Gastrocnemius medialis (tissue), 4 donors: ENCODE results near the gene BICRAL. TPM values are rescaled to one million over a fixed set of nuclear protein-coding genes. Genes with fewer than 3 reads are reported as not detected.
"Not testable (repeated sequence)": the region's sequence is repeated elsewhere in the genome, so short reads cannot be mapped to it uniquely, and the experiment has no call there.

Experiments used
- ATAC-seq, 2 donors: fragments of 150-250 bp; one replicate each; pipeline ENCODE4 v1.9.1; 2016
- DNase-seq, 2 donors: peaks; one replicate each; pipeline ENCODE4 v3.0.0-alpha.2; 2019
- H3K27ac ChIP-seq, 4 donors: fragments of 200-600 bp; sonication (generic); 1 replicate in 1 of 4; 2 replicates in 3 of 4; pipeline ENCODE4 v1.5.1; 2016 to 2018; ENCODE audit warnings: mild to moderate bottlenecking in 2 of 4, moderate library complexity in 1 of 4
- H3K27me3 ChIP-seq, 3 donors: fragments of 200-600 bp; sonication (generic) in 2 of 3; 1 replicate in 1 of 3; 2 replicates in 2 of 3; pipeline versions ENCODE4 v1.5.1 to v1.6.0; 2016 to 2019; ENCODE audit warnings: mild to moderate bottlenecking in 1 of 3, moderate library complexity in 1 of 3
- H3K36me3 ChIP-seq, 2 donors: fragments of 200-600 bp; sonication (generic) in 1 of 2; one replicate each; pipeline ENCODE4 v1.5.1; 2017 to 2018
- H3K4me1 ChIP-seq, 2 donors: fragments of 200-600 bp; sonication (generic) in 1 of 2; one replicate each; pipeline ENCODE4 v1.5.1; 2016 to 2017; ENCODE audit warnings: mild to moderate bottlenecking in 2 of 2
- H3K4me3 ChIP-seq, 4 donors: fragments of 200-600 bp; sonication (generic) in 3 of 4; 1 replicate in 1 of 4; 2 replicates in 3 of 4; pipeline ENCODE4 v1.5.1; 2016 to 2019; ENCODE audit warnings: mild to moderate bottlenecking in 2 of 4
- H3K9me3 ChIP-seq, 3 donors: fragments of 200-600 bp; sonication (generic) in 2 of 3; 1 replicate in 1 of 3; 2 replicates in 2 of 3; pipeline ENCODE4 v1.5.1; 2016 to 2019
- POLR2A ChIP-seq, 2 donors: fragments of 450-650 bp; IDR thresholded peaks; one replicate each; pipeline ENCODE4 v1.6.1; 2017; ENCODE audit warnings: antibody characterized with exemption in 2 of 2, mild to moderate bottlenecking in 2 of 2, moderate library complexity in 2 of 2
- in situ Hi-C, 4 donors: fragments of 200-750 bp; cut with MboI; loops; one replicate each; pipeline versions ENCODE4 v1.15.0 to v1.8.0; 2017; ENCODE audit warnings: low sequenced_read_pairs in 4 of 4
- intact Hi-C: fragments of 100-400 bp; cut with DNase I; formaldehyde crosslinking; loops from one replicate; pipeline ENCODE4 v1.15.1; 2023; ENCODE audit warnings: low total_unique reads
- total RNA-seq, 4 donors: library from RNA; depleted of rRNA; stranded (reverse); fragments of >200 nt; gene quantifications; one replicate each; pipeline versions ENCODE4 v1.1.0 to v1.2.3, GENCODE V29; 2016
- TF ChIP-seq, protein P1 (sequence below), 5 experiments: fragments of 450-650 bp in 3 of 5; fragments of 200-600 bp in 2 of 5; sonication (generic) in 2 of 5; IDR thresholded peaks in 4 of 5; conservative IDR thresholded peaks in 1 of 5; 1 replicate in 4 of 5; 2 replicates in 1 of 5; pipeline ENCODE4 v1.5.1; 2016 to 2019; ENCODE audit warnings: antibody characterized with exemption in 5 of 5, mild to moderate bottlenecking in 3 of 5, moderate library complexity in 3 of 5

BICRAL gene
- total RNA-seq, 4 donors from 2014 or later = 7.9 to 10.2 (median 9.7) TPM

DNA sequence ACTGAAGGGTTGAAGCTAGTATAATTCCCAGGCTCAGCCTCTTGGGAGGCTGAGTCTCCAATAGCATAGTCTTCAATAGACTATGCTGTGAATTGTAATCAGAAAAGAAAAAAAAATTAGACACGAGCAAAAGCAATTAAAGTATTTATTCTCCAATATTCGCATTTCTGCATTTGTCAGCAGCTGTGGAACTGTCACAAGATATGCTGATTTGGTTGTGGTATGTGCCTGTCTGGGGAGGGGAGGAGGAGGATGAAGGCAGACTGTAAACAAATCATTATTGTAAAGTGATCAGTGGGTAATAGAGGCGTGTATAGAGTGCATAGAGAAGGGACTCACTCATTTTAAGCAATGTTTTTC lies 10.1 kb upstream of the BICRAL start:
- Histone ChIP-seq H3K9me3 (no peaks in the 10 kb centered on the region), H3K4me1 (no peaks in the 10 kb centered on the region), H3K4me3 (no peak overlapping the region), H3K27me3 (no peaks in the 10 kb centered on the region), H3K36me3 (no peaks in the 10 kb centered on the region), H3K27ac (no peak overlapping the region)
- in situ Hi-C loops (no loop called here), intact Hi-C loops (no loop called here)
- no peak for TF ChIP-seq POLR2A (IDR thresholded peaks at IDR 0.05)
- TF ChIP-seq, protein P1, sequence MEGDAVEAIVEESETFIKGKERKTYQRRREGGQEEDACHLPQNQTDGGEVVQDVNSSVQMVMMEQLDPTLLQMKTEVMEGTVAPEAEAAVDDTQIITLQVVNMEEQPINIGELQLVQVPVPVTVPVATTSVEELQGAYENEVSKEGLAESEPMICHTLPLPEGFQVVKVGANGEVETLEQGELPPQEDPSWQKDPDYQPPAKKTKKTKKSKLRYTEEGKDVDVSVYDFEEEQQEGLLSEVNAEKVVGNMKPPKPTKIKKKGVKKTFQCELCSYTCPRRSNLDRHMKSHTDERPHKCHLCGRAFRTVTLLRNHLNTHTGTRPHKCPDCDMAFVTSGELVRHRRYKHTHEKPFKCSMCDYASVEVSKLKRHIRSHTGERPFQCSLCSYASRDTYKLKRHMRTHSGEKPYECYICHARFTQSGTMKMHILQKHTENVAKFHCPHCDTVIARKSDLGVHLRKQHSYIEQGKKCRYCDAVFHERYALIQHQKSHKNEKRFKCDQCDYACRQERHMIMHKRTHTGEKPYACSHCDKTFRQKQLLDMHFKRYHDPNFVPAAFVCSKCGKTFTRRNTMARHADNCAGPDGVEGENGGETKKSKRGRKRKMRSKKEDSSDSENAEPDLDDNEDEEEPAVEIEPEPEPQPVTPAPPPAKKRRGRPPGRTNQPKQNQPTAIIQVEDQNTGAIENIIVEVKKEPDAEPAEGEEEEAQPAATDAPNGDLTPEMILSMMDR (IDR thresholded peaks at IDR 0.05 in 4 of 5, conservative IDR thresholded peaks at IDR 0.05 in 1 of 5) = no peak
- DNase-seq = no peak
- no peak for ATAC-seq

DNA sequence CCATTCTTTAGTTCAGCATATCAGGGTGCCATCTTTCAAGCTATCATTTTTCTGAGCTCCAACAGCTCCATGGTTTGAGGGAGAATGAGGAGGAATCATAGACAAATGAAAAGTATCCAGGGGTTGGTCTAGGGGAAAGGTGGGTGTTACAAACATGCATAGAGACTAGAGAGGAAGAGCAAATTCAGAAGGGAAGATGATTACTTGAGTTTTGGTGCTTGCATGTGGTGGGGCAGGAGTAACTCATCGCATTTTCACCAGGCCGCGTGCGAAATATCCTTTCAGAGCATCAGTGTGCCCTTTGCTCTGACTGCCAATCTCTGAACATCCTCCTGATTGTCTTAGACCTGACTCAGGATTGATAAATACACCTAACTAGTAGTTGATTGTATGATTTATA lies 7.7 kb upstream of the BICRAL start:
- no peak for TF ChIP-seq POLR2A (IDR thresholded peaks at IDR 0.05)
- TF ChIP-seq, protein P1 (IDR thresholded peaks at IDR 0.05 in 4 of 5, conservative IDR thresholded peaks at IDR 0.05 in 1 of 5) = no peak
- Histone ChIP-seq H3K4me1 (peaks cover 0 to 1% of the 10 kb centered on the region in 2 donors), H3K27me3 (no peaks in the 10 kb centered on the region), H3K4me3 (no peak overlapping the region), H3K27ac (no peak overlapping the region), H3K36me3 (no peaks in the 10 kb centered on the region), H3K9me3 (no peaks in the 10 kb centered on the region)
- ATAC-seq = no peak
- intact Hi-C loops (no loop called here), in situ Hi-C loops (no loop called here)
- DNase-seq = no peak

DNA sequence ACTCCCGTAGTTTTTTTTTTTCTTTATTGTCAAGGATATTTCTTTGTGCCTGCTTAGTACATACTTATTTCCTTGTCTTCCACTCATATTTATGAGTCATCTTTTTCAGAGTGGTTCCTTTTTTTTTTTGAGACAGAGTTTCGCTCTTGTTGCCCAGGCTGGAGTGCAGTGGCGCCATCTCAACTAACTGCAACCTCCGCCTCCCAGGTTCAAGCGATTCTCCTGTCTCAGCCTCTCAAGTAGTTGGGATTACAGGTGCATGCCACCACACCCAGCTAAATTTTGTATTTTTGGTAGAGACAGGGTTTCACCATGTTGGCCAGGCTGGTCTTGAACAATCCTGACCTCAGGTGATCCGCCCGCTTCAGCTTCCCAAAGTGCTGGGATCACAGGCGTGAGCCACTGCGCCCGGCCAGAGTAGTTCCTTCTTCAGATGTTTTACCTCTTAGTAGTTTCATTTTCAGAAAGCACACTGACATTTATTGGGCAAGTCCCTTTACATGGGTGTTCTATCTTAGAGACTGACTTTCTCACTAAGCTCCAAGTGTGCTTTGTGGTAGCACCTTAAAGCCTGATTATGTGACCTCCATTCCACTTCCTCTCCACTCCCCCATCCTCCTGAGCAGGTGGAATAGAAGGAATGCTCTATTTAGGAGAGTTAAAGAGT lies 6.9 kb upstream of the BICRAL start:
- H3K9me3 ChIP-seq, H3K27me3 ChIP-seq, ATAC-seq, H3K4me3 ChIP-seq, intact Hi-C loops, H3K36me3 ChIP-seq, H3K4me1 ChIP-seq, in situ Hi-C loops, DNase-seq, H3K27ac ChIP-seq: not testable (repeated sequence)

DNA sequence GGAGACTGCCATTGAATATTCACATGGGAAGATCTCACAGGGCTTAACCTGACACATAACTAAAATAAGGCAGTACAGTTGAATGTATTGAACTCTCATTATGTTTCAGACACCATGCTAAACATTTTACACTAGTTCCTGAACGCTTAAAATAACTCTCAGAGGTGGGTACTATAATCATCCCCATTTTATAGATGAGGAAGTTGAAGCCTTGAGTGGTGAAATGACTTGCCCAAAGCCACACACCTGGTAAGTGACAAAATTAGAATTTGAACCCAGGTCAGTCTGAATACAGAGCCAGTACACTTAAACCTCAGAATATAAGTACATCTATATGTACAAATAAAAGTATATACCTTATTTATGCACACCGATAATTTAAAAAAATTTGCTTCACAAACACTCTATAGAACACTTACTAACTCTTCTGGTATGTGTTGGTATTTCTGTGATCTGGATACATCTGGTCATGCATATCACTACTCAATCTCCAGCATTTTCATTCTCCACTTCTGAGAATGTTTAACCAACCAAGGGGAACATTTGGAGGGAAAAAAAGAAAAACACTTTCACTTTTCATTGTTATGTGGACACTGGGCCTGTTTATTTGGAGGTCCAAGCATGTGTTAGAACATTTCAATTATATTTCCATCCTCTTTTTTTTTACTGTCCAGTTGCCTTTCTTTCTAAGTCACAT lies 4.6 kb upstream of the BICRAL start:
- TF ChIP-seq, protein P1 (IDR thresholded peaks at IDR 0.05 in 4 of 5, conservative IDR thresholded peaks at IDR 0.05 in 1 of 5) = no peak
- TF ChIP-seq POLR2A (IDR thresholded peaks at IDR 0.05) = no peak
- no peaks in the 10 kb centered on the region for H3K36me3 ChIP-seq
- in situ Hi-C loops = no loop called here
- ATAC-seq (no peak), DNase-seq (no peak)
- H3K4me3 ChIP-seq = no peak overlapping the region
- intact Hi-C loops = no loop called here
- H3K27me3 ChIP-seq = no peaks in the 10 kb centered on the region
- no peaks in the 10 kb centered on the region for H3K9me3 ChIP-seq
- H3K4me1 ChIP-seq = peaks cover 0 to 9% of the 10 kb centered on the region in 2 donors
- peak overlapping the region in 2 of 4 donors; percentile 4 to 7 for H3K27ac ChIP-seq

DNA sequence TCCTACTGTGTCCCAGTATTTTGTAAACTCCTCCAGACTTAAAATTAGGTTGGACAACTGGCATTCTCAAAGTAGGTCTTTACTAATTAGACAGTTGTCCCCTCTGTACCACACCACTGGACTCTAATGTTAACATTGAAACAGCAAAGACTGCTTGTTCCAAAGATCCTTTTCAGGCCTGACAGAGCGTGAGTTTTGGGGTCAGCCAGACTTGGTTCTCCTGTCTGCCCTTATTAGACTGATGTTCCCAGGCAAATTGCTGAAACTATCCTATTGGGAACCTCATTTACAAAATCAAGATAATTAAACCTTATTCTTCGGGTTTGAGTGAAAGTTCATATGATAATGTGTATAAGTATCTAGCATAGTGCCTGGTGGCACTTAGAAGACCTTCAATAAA lies 3.7 kb upstream of the BICRAL start:
- peak overlapping the region in 1 of 4 donors; percentile 42 for H3K27ac ChIP-seq
- peaks cover 0 to 9% of the 10 kb centered on the region in 2 donors for H3K4me1 ChIP-seq
- no peak for ATAC-seq
- intact Hi-C loops = no loop called here
- H3K27me3 ChIP-seq = no peaks in the 10 kb centered on the region
- no peaks in the 10 kb centered on the region for H3K9me3 ChIP-seq
- in situ Hi-C loops = no loop called here
- TF ChIP-seq, protein P1 (IDR thresholded peaks at IDR 0.05 in 4 of 5, conservative IDR thresholded peaks at IDR 0.05 in 1 of 5) = no peak
- no peak for TF ChIP-seq POLR2A (IDR thresholded peaks at IDR 0.05)
- H3K36me3 ChIP-seq = no peaks in the 10 kb centered on the region
- H3K4me3 ChIP-seq = no peak overlapping the region
- DNase-seq = no peak
